Omental fat pad (tissue), 4 donors: ENCODE measurements around the gene ABCC10. TPM values are rescaled to one million over a fixed set of nuclear protein-coding genes. Genes with fewer than 3 reads are reported as not detected.

Source experiments
- ATAC-seq: fragments of 150-250 bp; one replicate; pipeline ENCODE4 v1.9.1; 2016; ENCODE audit warnings: mild to moderate bottlenecking, moderate library complexity; ENCODE audit not compliant: low FRiP score
- DNase-seq: peaks from one replicate; pipeline ENCODE4 v3.0.0-alpha.2; 2019; ENCODE audit warnings: low spot score
- total RNA-seq, 4 donors: library from RNA; depleted of rRNA; stranded (reverse); fragments of >200 nt; gene quantifications; one replicate each; pipeline ENCODE4 v1.1.0, GENCODE V29; 2016
- TF ChIP-seq, protein P1 (sequence below), 3 donors: fragments of 450-650 bp; IDR thresholded peaks; one replicate each; pipeline ENCODE4 v1.5.1; 2016 to 2017; ENCODE audit warnings: antibody characterized with exemption in 3 of 3, mild to moderate bottlenecking in 3 of 3, moderate library complexity in 2 of 3

ABCC10 gene
- total RNA-seq, 4 donors from 2014 or later: 11.5 to 21.9 (median 14.2) TPM

DNA sequence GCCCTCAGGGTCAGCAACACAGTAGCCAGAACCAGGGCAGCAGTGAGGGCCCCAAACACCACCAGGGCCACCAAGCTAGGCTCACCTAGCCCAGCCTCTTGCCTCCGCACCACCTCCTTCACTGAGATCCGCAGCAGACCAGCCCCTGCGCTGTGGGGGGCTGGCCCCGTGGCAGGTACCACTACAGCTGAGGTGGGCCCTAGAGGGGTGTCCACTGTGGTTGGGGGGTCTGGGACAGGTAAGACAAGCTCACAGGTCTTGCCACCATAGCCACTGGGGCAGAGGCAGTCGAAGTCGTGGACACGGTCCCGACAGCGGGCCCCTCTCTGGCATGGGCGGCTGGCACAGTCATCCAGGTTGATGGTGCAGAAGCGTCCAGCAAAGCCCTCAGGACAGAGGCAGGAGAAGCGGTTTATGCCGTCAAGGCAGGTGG is 23.4 kb downstream of the ABCC10 start:
- no peak for DNase-seq
- no peak for ATAC-seq
- TF ChIP-seq, protein P1, sequence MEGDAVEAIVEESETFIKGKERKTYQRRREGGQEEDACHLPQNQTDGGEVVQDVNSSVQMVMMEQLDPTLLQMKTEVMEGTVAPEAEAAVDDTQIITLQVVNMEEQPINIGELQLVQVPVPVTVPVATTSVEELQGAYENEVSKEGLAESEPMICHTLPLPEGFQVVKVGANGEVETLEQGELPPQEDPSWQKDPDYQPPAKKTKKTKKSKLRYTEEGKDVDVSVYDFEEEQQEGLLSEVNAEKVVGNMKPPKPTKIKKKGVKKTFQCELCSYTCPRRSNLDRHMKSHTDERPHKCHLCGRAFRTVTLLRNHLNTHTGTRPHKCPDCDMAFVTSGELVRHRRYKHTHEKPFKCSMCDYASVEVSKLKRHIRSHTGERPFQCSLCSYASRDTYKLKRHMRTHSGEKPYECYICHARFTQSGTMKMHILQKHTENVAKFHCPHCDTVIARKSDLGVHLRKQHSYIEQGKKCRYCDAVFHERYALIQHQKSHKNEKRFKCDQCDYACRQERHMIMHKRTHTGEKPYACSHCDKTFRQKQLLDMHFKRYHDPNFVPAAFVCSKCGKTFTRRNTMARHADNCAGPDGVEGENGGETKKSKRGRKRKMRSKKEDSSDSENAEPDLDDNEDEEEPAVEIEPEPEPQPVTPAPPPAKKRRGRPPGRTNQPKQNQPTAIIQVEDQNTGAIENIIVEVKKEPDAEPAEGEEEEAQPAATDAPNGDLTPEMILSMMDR (IDR thresholded peaks at IDR 0.05): no peak

DNA sequence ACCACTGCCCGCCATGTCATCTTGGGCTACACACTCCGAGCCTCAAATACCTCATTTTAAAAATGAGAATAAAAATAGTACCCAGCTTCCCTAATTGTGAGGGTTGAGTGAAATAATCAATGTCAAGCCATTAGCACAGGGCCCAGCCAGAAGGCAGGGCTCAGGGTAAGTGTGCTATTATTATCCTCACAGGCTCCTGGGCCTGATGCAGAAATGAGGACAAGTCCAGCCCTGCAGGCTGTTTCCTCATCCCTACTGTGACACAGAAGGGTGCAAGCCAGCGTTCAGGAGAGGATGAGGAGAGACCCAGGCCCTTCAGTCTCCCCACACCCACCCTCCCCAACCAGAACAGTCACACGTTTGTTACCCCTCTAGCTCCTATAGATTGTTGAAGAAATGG is 24.0 kb downstream of the ABCC10 start:
- ATAC-seq (no peak), DNase-seq (no peak)
- TF ChIP-seq, protein P1 (IDR thresholded peaks at IDR 0.05): no peak

DNA sequence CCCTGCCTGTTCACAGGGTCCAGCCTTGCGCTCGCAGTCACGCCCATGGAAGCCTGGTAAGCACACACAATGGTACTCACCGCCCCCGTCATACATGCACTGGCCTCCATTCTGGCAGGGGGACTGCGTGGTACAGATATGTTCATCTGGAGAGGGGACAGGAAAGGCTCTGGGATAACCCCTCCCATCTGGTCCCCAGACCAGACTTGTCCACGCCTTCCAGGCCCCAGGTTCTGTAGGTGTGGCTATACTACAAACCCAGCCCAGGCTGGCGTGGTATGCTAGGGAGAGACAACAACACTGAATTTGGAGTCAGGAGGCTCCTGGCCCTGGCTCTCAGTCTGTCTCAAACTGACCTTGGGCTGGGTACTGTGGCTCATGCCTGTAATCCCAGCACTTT is 24.6 kb downstream of the ABCC10 start:
- TF ChIP-seq, protein P1 (IDR thresholded peaks at IDR 0.05): no peak
- DNase-seq: no peak
- no peak for ATAC-seq

DNA sequence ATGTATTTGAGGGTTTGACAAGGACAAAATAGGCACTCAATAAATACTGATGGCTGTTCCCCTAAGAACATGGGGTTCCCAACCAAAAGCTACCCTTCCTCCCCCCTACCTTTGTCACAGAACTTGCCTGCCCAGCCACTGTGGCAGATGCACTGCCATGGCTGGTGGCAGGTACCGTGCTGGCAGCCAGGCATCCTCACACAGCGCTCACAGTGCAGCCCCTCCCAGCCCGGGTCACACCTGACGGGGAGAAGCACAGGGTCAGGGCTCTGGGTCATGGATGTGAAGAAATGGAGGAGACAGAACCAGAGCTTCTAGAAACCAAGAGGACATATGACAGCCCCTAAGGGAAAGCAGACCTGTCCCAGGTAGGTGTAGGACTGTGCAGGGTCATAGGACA is 25.6 kb downstream of the ABCC10 start:
- TF ChIP-seq, protein P1 (IDR thresholded peaks at IDR 0.05): no peak
- no peak for ATAC-seq
- DNase-seq: no peak

- TF ChIP-seq, protein P1 (IDR thresholded peaks at IDR 0.05): no peak
- no peak for ATAC-seq
- DNase-seq: no peak
Measured at GRCh38 chr6:43453831-43454230, 26.5 kb downstream of the ABCC10 start.

- TF ChIP-seq, protein P1 (IDR thresholded peaks at IDR 0.05): peak in 2 of 3 donors; percentile 74 to 85
- ATAC-seq: no peak
- DNase-seq: peak; percentile 72
Measured at GRCh38 chr6:43454290-43454695, 27.0 kb downstream of the ABCC10 start.

- DNase-seq (no peak), ATAC-seq (peak; percentile 93)
- TF ChIP-seq, protein P1 (IDR thresholded peaks at IDR 0.05): no peak
Measured at GRCh38 chr6:43454696-43455530, 27.6 kb downstream of the ABCC10 start.
